WERI-Rb-1 (cell line): ENCODE measurements around the gene TSPYL4.

Experiments
- DNase-seq: peaks from one replicate; pipeline ENCODE4 v3.0.0-alpha.2; 2020
- H3K27ac ChIP-seq: fragments of 250-450 bp; sonication (Bioruptor Pico); 2 replicates; pipeline ENCODE4 v1.5.1; 2020; ENCODE audit warnings: mild to moderate bottlenecking, moderate library complexity
- H3K27me3 ChIP-seq: fragments of 250-450 bp; sonication (Bioruptor Pico); 2 replicates; pipeline ENCODE4 v1.5.1; 2021; ENCODE audit warnings: mild to moderate bottlenecking, low read depth, moderate library complexity; ENCODE audit not compliant: insufficient read depth, severe bottlenecking
- H3K36me3 ChIP-seq: fragments of 250-450 bp; sonication (Bioruptor Pico); 2 replicates; pipeline ENCODE4 v1.5.1; 2020; ENCODE audit warnings: mild to moderate bottlenecking, moderate library complexity
- H3K4me3 ChIP-seq: 2 replicates; pipeline ENCODE4 v1.5.1; 2011; ENCODE audit warnings: low read depth, mild to moderate bottlenecking, control low read depth, low read length
- H3K9me3 ChIP-seq: fragments of 250-450 bp; sonication (Bioruptor Pico); 2 replicates; pipeline ENCODE4 v1.5.1; 2021; ENCODE audit warnings: mild to moderate bottlenecking, moderate library complexity; ENCODE audit not compliant: severe bottlenecking
- TF ChIP-seq, protein P1 (sequence below): IDR thresholded peaks from 2 replicates; pipeline ENCODE4 v1.5.1; 2011; ENCODE audit warnings: low read depth, mild to moderate bottlenecking, control low read depth, inconsistent platforms, low read length

Gene TSPYL4

DNA sequence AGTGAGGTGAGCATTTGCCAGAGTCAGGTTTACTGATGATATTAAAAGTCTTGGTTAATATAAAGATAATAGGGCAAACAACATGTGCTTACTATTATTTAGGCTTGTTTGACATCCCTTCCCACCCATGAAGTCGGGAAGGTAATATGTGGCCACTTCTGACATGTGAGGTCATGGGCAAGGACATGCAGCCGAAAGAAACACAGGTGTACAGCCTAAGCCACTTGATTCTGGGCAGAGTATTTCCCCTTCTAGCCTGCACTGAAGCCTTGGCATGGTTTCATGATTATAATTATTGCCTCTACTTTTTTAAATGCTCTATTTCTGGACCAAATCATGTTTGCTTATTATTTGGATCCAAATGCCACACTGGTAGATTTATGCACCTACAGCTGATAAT, 52.3 kb downstream of the TSPYL4 start:
- Histone ChIP-seq H3K27ac (no peak overlapping the region), H3K36me3 (no peaks in the 10 kb centered on the region), H3K4me3 (no peak overlapping the region), H3K9me3 (no peaks in the 10 kb centered on the region), H3K27me3 (no peaks in the 10 kb centered on the region)
- TF ChIP-seq, protein P1, sequence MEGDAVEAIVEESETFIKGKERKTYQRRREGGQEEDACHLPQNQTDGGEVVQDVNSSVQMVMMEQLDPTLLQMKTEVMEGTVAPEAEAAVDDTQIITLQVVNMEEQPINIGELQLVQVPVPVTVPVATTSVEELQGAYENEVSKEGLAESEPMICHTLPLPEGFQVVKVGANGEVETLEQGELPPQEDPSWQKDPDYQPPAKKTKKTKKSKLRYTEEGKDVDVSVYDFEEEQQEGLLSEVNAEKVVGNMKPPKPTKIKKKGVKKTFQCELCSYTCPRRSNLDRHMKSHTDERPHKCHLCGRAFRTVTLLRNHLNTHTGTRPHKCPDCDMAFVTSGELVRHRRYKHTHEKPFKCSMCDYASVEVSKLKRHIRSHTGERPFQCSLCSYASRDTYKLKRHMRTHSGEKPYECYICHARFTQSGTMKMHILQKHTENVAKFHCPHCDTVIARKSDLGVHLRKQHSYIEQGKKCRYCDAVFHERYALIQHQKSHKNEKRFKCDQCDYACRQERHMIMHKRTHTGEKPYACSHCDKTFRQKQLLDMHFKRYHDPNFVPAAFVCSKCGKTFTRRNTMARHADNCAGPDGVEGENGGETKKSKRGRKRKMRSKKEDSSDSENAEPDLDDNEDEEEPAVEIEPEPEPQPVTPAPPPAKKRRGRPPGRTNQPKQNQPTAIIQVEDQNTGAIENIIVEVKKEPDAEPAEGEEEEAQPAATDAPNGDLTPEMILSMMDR, result no peak
- DNase-seq, result no peak

GRCh38 chr6:116200619-116201249, 53.1 kb downstream of the TSPYL4 start:
- no peak for DNase-seq
- no peaks in the 10 kb centered on the region for H3K27me3 ChIP-seq
- TF ChIP-seq, protein P1, result no peak
- H3K4me3 ChIP-seq, result no peak overlapping the region
- no peaks in the 10 kb centered on the region for H3K36me3 ChIP-seq
- H3K9me3 ChIP-seq, result no peaks in the 10 kb centered on the region
- no peak overlapping the region for H3K27ac ChIP-seq
